Tibial artery (tissue), 4 donors: ENCODE data around the gene ACBD4.

Source experiments
- DNase-seq, 2 donors: peaks; one replicate each; pipeline ENCODE4 v3.0.0-alpha.2; 2019
- H3K27ac ChIP-seq, 2 donors: fragments of 200-600 bp; sonication (generic) in 1 of 2; 1 replicate in 1 of 2; 2 replicates in 1 of 2; pipeline ENCODE4 v1.5.1; 2018 to 2019; ENCODE audit warnings: mild to moderate bottlenecking in 1 of 2
- H3K27me3 ChIP-seq, 2 donors: fragments of 200-600 bp; sonication (generic) in 1 of 2; one replicate each; pipeline versions ENCODE4 v1.5.1 to v1.6.0; 2016 to 2019
- H3K36me3 ChIP-seq, 3 donors: fragments of 200-600 bp; sonication (generic) in 2 of 3; one replicate each; pipeline ENCODE4 v1.5.1; 2016 to 2019; ENCODE audit warnings: mild to moderate bottlenecking in 2 of 3
- H3K4me1 ChIP-seq, 4 donors: fragments of 200-600 bp; sonication (generic) in 2 of 4; 1 replicate in 3 of 4; 2 replicates in 1 of 4; pipeline ENCODE4 v1.5.1; 2016 to 2019
- H3K4me3 ChIP-seq, 2 donors: fragments of 200-600 bp; sonication (generic) in 1 of 2; 1 replicate in 1 of 2; 2 replicates in 1 of 2; pipeline ENCODE4 v1.5.1; 2018 to 2019; ENCODE audit warnings: mild to moderate bottlenecking in 2 of 2
- H3K9me3 ChIP-seq, 3 donors: fragments of 200-600 bp; sonication (generic) in 1 of 3; one replicate each; pipeline ENCODE4 v1.5.1; 2016 to 2019
- intact Hi-C: fragments of 100-400 bp; cut with DNase I; formaldehyde crosslinking; loops from one replicate; pipeline ENCODE4 v1.15.0; 2023; ENCODE audit warnings: low total_unique reads
- TF ChIP-seq, protein P1 (sequence below), 2 experiments: fragments of 200-600 bp in 1 of 2; fragments of 450-650 bp in 1 of 2; IDR thresholded peaks; one replicate each; pipeline ENCODE4 v1.5.1; 2017 to 2019; ENCODE audit warnings: antibody characterized with exemption in 2 of 2, mild to moderate bottlenecking in 1 of 2, moderate library complexity in 1 of 2

ACBD4 gene

DNA sequence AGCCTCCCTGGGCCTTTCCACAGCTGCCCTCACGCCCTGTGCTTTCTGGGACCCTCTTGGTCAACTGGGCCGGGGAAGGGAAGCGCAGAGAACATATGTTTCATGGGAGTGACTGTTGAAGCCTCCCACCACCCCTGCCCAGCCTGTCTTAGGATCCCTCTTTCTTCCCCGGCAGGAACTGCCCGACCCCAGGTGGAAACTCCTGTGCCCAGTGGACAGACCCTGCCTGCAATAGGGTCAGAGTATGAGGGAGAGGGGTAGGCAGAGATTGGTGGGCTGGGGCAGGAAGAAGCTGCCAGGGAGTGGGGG lies 36.7 kb downstream of the ACBD4 start:
- H3K27me3 ChIP-seq = no peaks in the 10 kb centered on the region
- H3K9me3 ChIP-seq = no peaks in the 10 kb centered on the region
- no peak for DNase-seq
- H3K4me1 ChIP-seq = peaks cover 0 to 45% (median 33%) of the 10 kb centered on the region in 4 donors
- TF ChIP-seq, protein P1, sequence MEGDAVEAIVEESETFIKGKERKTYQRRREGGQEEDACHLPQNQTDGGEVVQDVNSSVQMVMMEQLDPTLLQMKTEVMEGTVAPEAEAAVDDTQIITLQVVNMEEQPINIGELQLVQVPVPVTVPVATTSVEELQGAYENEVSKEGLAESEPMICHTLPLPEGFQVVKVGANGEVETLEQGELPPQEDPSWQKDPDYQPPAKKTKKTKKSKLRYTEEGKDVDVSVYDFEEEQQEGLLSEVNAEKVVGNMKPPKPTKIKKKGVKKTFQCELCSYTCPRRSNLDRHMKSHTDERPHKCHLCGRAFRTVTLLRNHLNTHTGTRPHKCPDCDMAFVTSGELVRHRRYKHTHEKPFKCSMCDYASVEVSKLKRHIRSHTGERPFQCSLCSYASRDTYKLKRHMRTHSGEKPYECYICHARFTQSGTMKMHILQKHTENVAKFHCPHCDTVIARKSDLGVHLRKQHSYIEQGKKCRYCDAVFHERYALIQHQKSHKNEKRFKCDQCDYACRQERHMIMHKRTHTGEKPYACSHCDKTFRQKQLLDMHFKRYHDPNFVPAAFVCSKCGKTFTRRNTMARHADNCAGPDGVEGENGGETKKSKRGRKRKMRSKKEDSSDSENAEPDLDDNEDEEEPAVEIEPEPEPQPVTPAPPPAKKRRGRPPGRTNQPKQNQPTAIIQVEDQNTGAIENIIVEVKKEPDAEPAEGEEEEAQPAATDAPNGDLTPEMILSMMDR (IDR thresholded peaks at IDR 0.05) = no peak
- peak overlapping the region; percentile 88 to 96 for H3K27ac ChIP-seq
- no peaks in the 10 kb centered on the region for H3K36me3 ChIP-seq
- peak overlapping the region; percentile 43 to 52 for H3K4me3 ChIP-seq
- intact Hi-C loops = no loop called here

DNA sequence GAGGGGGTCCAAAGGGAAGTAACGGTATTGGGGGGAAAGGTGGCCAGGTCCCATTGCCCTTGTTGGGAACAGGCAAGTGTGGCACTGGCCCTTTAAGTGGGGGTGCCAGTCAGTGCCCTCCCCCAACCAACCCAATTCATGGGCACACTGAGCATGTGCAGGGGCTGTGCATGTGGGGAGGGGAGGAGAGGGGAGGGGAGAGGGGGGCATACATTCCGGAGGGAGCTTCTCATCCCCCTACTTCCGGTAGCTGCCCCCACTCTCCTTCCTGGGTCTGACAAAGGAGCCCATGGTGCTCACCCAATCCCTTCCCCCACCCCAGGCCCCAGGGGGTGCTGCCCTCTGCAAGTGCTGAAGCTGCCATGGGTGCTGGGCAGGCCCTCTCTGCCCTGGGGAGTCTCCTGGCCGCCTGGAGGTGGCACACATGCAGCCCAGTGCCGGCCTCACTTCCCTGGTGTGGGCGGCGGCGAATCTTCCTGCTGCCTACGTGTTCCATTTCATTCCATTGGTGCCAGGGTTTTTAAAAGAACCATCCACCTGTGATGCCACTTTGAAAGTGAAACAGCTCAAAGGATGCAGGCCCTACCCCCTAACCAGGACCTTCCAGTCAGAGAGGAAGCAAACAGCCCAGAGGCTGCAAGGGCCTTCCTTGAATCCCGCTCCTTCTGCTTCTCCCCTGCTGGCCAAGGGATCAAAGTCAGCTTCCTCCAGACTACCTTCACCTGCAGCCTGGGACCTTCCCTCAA lies 37.2 kb downstream of the ACBD4 start:
- H3K27ac ChIP-seq = peak overlapping the region; percentile 88 to 96
- no peaks in the 10 kb centered on the region for H3K36me3 ChIP-seq
- H3K9me3 ChIP-seq = no peaks in the 10 kb centered on the region
- peak; percentile 62 to 89 for DNase-seq
- no peaks in the 10 kb centered on the region for H3K27me3 ChIP-seq
- intact Hi-C loops = no loop called here
- H3K4me3 ChIP-seq = peak overlapping the region; percentile 43 to 52
- peaks cover 0 to 45% (median 33%) of the 10 kb centered on the region in 4 donors for H3K4me1 ChIP-seq
- TF ChIP-seq, protein P1 (IDR thresholded peaks at IDR 0.05) = peak in 1 of 2 experiments; percentile 22

GRCh38 chr17:45175759-45176115 lies 40.2 kb downstream of the ACBD4 start:
- Histone ChIP-seq H3K27ac (peak overlapping the region; percentile 45 to 55), H3K27me3 (no peaks in the 10 kb centered on the region), H3K36me3 (no peaks in the 10 kb centered on the region), H3K9me3 (no peaks in the 10 kb centered on the region), H3K4me3 (no peak overlapping the region), H3K4me1 (peaks cover 0 to 40% (median 28%) of the 10 kb centered on the region in 4 donors)
- no peak for DNase-seq
- TF ChIP-seq, protein P1 (IDR thresholded peaks at IDR 0.05) = no peak
- intact Hi-C loops = no loop called here

DNA sequence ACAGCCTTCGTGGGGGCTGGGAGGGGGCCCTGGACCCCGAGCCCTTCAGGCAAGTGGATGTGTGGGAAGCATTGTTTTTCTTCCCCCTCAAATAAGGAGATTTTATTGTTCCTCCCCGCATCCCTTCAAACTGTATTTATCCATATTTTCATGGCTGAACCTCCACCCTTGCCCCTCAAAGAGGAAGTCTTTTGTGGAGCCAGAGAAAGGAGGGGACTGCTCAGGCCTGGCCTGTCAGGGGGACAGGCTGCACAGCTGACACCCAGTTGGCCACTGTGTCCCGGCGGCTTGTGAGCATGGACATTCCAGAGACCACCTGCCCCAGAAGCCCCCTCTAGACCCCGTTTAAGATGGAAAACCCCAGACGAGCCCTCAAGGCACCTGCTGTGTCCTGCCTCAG lies 42.1 kb downstream of the ACBD4 start:
- H3K4me1 ChIP-seq = peaks cover 0 to 21% (median 13%) of the 10 kb centered on the region in 4 donors
- H3K27ac ChIP-seq = no peak overlapping the region
- H3K4me3 ChIP-seq = no peak overlapping the region
- intact Hi-C loops = no loop called here
- no peaks in the 10 kb centered on the region for H3K9me3 ChIP-seq
- no peaks in the 10 kb centered on the region for H3K27me3 ChIP-seq
- DNase-seq = no peak
- no peaks in the 10 kb centered on the region for H3K36me3 ChIP-seq
- TF ChIP-seq, protein P1 (IDR thresholded peaks at IDR 0.05) = no peak

- Histone ChIP-seq H3K4me3 (no peak overlapping the region), H3K4me1 (no peaks in the 10 kb centered on the region), H3K9me3 (no peaks in the 10 kb centered on the region), H3K27ac (no peak overlapping the region), H3K36me3 (no peaks in the 10 kb centered on the region), H3K27me3 (peaks cover 0 to 2% of the 10 kb centered on the region in 2 donors)
- intact Hi-C loops = no loop called here
- TF ChIP-seq, protein P1 (IDR thresholded peaks at IDR 0.05) = no peak
- DNase-seq = no peak
These were observed 48.7 kb downstream of the ACBD4 start for GRCh38 chr17:45184144-45184543.
